ENCODE data around the gene CAPN7. TPM values are rescaled to one million over a fixed set of nuclear protein-coding genes. Genes with fewer than 3 reads are reported as not detected.

The CAPN7 gene
- total RNA-seq, 1 donor from 2014 or later, result 49.5 TPM

- Mint-ChIP-seq H3K36me3 (ENCODE audit: unreplicated experiment) (peaks cover 37% of the 10 kb centered on the region), H3K4me3 (ENCODE audit: unreplicated experiment) (no peak overlapping the region), H3K4me1 (ENCODE audit: unreplicated experiment) (no peaks in the 10 kb centered on the region), H3K27ac (ENCODE audit: unreplicated experiment) (no peak overlapping the region), H3K27me3 (ENCODE audit: unreplicated experiment) (no peaks in the 10 kb centered on the region), H3K9me3 (ENCODE audit: unreplicated experiment) (no peaks in the 10 kb centered on the region)
- no peak for DNase-seq (ENCODE audit: extremely low spot score, unreplicated experiment)
- no peak for TF ChIP-seq CTCF (IDR thresholded peaks at IDR 0.05)
Measured at GRCh38 chr3:15258720-15259119, 52.7 kb downstream of the CAPN7 start.

GRCh38 chr3:15260531-15260930 is 54.5 kb downstream of the CAPN7 start:
- H3K9me3 Mint-ChIP-seq (ENCODE audit: unreplicated experiment), result no peaks in the 10 kb centered on the region
- H3K4me3 Mint-ChIP-seq (ENCODE audit: unreplicated experiment), result no peak overlapping the region
- no peak for DNase-seq (ENCODE audit: extremely low spot score, unreplicated experiment)
- no peak overlapping the region for H3K27ac Mint-ChIP-seq (ENCODE audit: unreplicated experiment)
- no peaks in the 10 kb centered on the region for H3K27me3 Mint-ChIP-seq (ENCODE audit: unreplicated experiment)
- H3K4me1 Mint-ChIP-seq (ENCODE audit: unreplicated experiment), result no peaks in the 10 kb centered on the region
- H3K36me3 Mint-ChIP-seq (ENCODE audit: unreplicated experiment), result peaks cover 31% of the 10 kb centered on the region
- TF ChIP-seq CTCF (IDR thresholded peaks at IDR 0.05), result no peak

- no peak for DNase-seq (ENCODE audit: extremely low spot score, unreplicated experiment)
- Mint-ChIP-seq H3K27me3 (ENCODE audit: unreplicated experiment) (no peaks in the 10 kb centered on the region), H3K4me3 (ENCODE audit: unreplicated experiment) (no peak overlapping the region), H3K9me3 (ENCODE audit: unreplicated experiment) (no peaks in the 10 kb centered on the region), H3K4me1 (ENCODE audit: unreplicated experiment) (no peaks in the 10 kb centered on the region), H3K27ac (ENCODE audit: unreplicated experiment) (no peak overlapping the region), H3K36me3 (ENCODE audit: unreplicated experiment) (peaks cover 23% of the 10 kb centered on the region)
- TF ChIP-seq CTCF (IDR thresholded peaks at IDR 0.05), result no peak
Measured at GRCh38 chr3:15261274-15261673, 55.2 kb downstream of the CAPN7 start.

- peak; percentile 77 for DNase-seq (ENCODE audit: extremely low spot score, unreplicated experiment)
- no peak overlapping the region for H3K4me3 Mint-ChIP-seq (ENCODE audit: unreplicated experiment)
- no peak overlapping the region for H3K27ac Mint-ChIP-seq (ENCODE audit: unreplicated experiment)
- H3K36me3 Mint-ChIP-seq (ENCODE audit: unreplicated experiment), result peaks cover 18% of the 10 kb centered on the region
- H3K27me3 Mint-ChIP-seq (ENCODE audit: unreplicated experiment), result no peaks in the 10 kb centered on the region
- TF ChIP-seq CTCF (IDR thresholded peaks at IDR 0.05), result no peak
- no peaks in the 10 kb centered on the region for H3K9me3 Mint-ChIP-seq (ENCODE audit: unreplicated experiment)
- no peaks in the 10 kb centered on the region for H3K4me1 Mint-ChIP-seq (ENCODE audit: unreplicated experiment)
Measured at GRCh38 chr3:15262021-15262420, 56.0 kb downstream of the CAPN7 start.

GRCh38 chr3:15263120-15263519 is 57.1 kb downstream of the CAPN7 start:
- H3K27me3 Mint-ChIP-seq (ENCODE audit: unreplicated experiment), result no peaks in the 10 kb centered on the region
- H3K27ac Mint-ChIP-seq (ENCODE audit: unreplicated experiment), result no peak overlapping the region
- H3K36me3 Mint-ChIP-seq (ENCODE audit: unreplicated experiment), result peaks cover 7% of the 10 kb centered on the region
- no peak overlapping the region for H3K4me3 Mint-ChIP-seq (ENCODE audit: unreplicated experiment)
- no peak for DNase-seq (ENCODE audit: extremely low spot score, unreplicated experiment)
- H3K9me3 Mint-ChIP-seq (ENCODE audit: unreplicated experiment), result no peaks in the 10 kb centered on the region
- H3K4me1 Mint-ChIP-seq (ENCODE audit: unreplicated experiment), result no peaks in the 10 kb centered on the region
- TF ChIP-seq CTCF (IDR thresholded peaks at IDR 0.05), result no peak
